ENCODE results near the gene LGI2.
"Not testable (repeated sequence)": the region's sequence is repeated elsewhere in the genome, so short reads cannot be mapped to it uniquely, and the experiment has no call there.

LGI2 gene, protein sequence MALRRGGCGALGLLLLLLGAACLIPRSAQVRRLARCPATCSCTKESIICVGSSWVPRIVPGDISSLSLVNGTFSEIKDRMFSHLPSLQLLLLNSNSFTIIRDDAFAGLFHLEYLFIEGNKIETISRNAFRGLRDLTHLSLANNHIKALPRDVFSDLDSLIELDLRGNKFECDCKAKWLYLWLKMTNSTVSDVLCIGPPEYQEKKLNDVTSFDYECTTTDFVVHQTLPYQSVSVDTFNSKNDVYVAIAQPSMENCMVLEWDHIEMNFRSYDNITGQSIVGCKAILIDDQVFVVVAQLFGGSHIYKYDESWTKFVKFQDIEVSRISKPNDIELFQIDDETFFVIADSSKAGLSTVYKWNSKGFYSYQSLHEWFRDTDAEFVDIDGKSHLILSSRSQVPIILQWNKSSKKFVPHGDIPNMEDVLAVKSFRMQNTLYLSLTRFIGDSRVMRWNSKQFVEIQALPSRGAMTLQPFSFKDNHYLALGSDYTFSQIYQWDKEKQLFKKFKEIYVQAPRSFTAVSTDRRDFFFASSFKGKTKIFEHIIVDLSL

GRCh38 chr4:25030277-25031076 is at the start of gene LGI2:
TSS of gene LGI2 (minus strand) at chr4:25030946. CDS start at chr4:25030693, 253 bp downstream.
- in situ Hi-C loops (cut with MboI; ENCODE audit: low sequenced_read_pairs), result no loop called here

DNA sequence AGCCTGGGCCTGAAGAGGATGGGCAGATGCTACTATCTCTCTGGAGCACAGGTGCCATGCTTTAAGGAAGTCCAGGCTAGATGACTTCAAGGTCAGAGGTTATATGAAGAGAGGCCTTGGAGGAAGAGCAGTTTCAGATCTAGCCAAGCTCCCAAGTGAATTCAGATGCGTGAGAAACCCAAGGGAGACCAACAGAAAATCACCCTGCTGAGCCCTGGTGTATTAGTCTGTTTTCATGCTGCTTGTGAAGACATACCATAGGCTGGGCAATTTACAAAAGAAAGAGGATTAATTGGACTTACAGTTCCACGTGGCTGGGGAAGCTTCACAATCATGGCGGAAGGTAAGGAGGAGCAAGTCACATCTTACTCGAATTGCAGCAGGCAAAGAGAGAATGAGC is 47.8 kb upstream of the LGI2 start:
- in situ Hi-C loops (cut with MboI; ENCODE audit: low sequenced_read_pairs), result no loop called here

GRCh38 chr4:25076625-25077398 is 46.1 kb upstream of the LGI2 start:
- in situ Hi-C loops (cut with MboI; ENCODE audit: low sequenced_read_pairs), result no loop called here

GRCh38 chr4:25075851-25076250 is 45.1 kb upstream of the LGI2 start:
- in situ Hi-C loops (cut with MboI; ENCODE audit: low sequenced_read_pairs), result no loop called here

DNA sequence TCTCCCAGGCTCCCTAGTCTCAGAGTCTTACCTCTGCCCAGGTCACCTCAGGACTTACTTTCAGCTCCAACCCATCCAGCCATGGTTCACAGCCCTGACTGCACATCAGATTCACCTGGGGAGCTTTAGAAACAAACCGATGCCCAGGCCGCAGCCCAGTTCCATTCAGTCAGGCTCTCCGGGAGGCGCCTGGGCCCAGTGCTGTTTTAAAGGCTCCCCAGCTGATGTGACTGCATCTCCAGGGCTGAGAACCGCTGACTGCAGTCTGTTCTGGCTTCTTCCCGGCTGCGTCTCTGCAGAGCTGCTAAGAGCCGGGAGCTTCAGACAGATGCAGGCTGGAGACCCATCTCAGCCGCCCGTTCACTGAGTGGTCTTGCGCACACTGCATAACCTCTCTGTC is 44.4 kb upstream of the LGI2 start:
- in situ Hi-C loops (cut with MboI; ENCODE audit: low sequenced_read_pairs), result no loop called here

GRCh38 chr4:25070545-25070944 is 39.8 kb upstream of the LGI2 start:
- in situ Hi-C loops (cut with MboI; ENCODE audit: low sequenced_read_pairs), result no loop called here

GRCh38 chr4:25069014-25069413 is 38.3 kb upstream of the LGI2 start:
- in situ Hi-C loops (cut with MboI; ENCODE audit: low sequenced_read_pairs), result no loop called here

- in situ Hi-C loops (cut with MboI; ENCODE audit: low sequenced_read_pairs), result no loop called here
Observed at GRCh38 chr4:25068386-25068785, 37.6 kb upstream of the LGI2 start.

DNA sequence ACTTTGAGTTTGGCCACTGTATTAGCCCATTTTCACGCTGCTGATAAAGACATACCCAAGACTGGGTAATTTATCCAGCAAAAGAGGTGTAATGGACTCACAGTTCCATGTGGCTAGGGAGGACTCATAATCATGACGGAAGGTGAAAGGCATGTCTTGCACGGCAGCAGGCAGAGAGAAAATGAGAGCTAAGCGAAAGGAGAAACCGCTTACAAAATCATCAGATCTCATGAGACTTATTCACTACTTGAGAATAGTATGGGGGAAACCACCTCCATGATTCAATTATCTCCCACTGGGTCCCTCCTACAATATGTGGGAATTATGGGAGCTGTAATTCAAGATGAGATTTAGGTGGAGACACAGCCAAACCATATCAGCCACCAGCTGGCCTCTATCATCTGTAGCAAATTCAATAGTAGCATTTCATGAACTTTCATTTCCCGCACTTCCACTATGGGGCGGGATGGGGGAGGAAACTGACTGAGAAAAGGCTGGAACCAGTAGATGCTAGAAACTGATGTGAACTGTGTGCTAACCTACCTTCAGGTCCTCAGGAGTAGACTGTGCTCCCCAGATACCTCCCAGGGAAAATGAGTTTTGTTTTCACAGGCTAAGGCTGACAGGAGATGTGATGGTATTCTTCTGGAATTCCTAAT is 35.3 kb upstream of the LGI2 start:
- in situ Hi-C loops (cut with MboI; ENCODE audit: low sequenced_read_pairs), result no loop called here

DNA sequence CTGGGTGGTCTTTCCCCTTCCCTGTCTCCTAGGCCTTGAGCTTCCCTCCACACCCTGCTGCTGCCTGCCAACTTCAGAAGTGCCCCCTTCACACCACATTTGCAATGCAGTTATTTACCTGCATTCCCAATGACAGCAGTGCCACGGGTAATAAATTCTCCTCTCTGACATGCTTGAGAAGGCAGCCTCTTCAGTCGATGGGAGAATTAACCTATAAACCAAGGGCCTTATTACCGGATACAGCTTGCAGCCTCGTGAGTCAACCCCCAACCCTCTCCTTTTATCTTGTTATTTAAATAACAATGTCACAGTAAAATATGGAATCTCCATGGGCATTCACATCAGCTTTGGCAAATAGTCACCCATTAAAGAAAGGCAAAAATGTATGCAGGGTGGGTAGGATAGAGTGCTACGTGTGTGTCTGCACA is 34.7 kb upstream of the LGI2 start:
- in situ Hi-C loops (cut with MboI; ENCODE audit: low sequenced_read_pairs), result no loop called here

DNA sequence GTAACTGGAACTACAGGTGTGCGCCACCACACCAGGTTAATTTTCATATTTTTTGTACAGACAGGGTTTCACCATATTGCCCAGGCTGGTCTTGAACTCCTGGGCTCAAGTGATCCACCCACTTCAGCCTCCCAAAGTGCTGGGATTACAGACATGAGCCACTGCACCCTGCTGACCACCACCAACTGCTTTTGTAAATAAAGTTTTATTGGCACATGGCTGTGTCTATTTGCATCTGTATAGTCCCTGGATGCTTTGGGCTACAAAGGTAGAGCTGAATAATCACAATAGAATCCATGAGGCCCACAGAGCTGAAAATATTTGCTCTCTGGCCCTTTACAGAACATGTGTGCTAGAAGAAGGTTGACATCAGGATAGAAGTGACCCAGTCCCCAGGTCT is 33.7 kb upstream of the LGI2 start:
- in situ Hi-C loops (cut with MboI; ENCODE audit: low sequenced_read_pairs), result not testable (repeated sequence)

GRCh38 chr4:25063116-25063515 is 32.4 kb upstream of the LGI2 start:
- in situ Hi-C loops (cut with MboI; ENCODE audit: low sequenced_read_pairs), result no loop called here

DNA sequence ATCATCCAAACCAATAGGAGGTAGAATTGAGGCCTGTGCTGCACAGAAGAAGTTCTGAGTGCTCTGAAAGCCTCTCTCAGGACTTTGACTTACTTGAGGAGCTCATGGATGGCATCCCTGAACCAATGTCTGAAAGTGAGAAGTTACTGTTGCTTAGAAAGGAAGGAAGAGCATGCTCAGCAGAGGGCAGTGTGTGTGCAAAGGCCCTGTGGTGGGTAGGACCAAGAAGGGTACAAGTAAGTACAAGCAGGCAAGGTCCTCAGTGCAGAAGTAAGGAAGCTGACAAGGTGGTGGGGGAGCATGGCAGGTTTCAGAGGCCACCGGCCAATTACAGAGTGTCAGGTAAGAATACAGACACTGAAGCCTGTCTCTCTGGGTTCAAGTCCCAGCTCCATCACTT is 31.4 kb upstream of the LGI2 start:
- in situ Hi-C loops (cut with MboI; ENCODE audit: low sequenced_read_pairs), result no loop called here

DNA sequence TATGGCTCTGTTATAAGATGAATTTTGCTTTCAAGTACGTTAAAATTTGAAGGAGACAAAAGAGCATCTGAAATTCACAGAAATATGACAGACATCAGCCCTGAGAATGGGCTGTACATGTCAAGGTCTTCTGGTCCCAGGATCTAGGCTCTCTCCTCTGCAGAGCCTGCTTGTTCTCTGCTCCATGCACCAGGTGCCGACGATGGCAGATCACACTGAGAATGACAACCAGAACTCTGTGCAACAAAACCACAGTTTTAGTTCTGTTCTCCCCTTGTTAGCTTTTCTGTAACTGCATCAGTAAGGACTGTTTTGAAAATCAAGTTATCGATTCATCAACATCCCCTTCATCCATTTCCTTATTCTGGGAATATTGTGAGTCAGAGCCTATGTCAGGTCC is 30.9 kb upstream of the LGI2 start:
- in situ Hi-C loops (cut with MboI; ENCODE audit: low sequenced_read_pairs), result no loop called here

GRCh38 chr4:25060963-25061340 is 30.2 kb upstream of the LGI2 start:
- in situ Hi-C loops (cut with MboI; ENCODE audit: low sequenced_read_pairs), result no loop called here

DNA sequence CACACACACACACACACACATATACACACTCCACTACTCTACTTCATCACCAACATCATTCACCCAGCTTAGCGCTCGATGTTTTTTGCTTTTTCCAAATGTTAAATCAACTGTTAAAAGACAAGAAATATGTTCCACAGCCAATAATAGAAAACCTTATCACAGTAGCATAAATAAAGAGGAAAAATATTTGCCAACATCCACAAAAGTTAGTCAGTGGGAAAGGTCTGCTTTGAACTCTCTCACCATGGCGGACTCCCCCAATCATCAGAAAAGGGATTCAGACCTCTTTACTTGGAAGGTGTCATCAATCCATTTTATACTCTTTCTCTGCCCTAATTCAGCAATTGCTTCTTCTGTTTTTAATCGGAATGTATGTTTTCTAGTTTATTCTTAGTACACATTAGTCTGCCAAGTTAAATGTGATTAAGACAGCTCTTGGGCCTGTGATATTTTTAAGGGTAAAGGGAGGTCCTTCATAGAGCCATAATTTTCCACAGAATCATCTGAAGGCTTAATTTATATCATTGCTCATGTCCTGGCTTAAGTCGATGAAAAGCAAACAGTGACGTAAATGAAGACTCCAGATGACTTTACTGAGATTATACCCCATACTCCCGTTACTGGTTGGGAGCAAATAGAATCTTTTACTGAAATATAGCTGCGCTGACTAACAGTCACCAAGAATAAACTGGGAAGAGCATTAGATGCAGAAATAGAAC is 29.7 kb upstream of the LGI2 start:
- in situ Hi-C loops (cut with MboI; ENCODE audit: low sequenced_read_pairs), result no loop called here

- in situ Hi-C loops (cut with MboI; ENCODE audit: low sequenced_read_pairs), result no loop called here
Observed at GRCh38 chr4:25059791-25060190, 29.0 kb upstream of the LGI2 start.

DNA sequence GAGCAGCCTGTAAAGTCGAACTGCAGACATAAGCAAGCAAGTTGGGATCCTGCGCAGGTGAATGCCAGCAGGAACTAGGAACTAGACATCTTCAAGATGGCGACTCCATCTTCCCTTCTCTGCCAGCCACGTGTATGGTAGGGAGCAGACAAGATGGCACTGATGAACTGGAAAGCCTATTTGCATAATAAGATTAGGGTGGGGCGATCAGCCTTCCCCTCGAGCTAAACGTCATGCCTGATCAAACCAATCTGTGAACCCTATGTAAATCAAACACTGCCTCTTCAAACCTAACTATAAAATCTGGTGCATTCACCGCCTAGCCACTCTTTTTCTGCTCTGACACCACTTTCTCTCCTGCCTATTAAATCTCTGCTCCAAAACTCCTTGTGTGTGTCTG is 28.1 kb upstream of the LGI2 start:
- in situ Hi-C loops (cut with MboI; ENCODE audit: low sequenced_read_pairs), result no loop called here

DNA sequence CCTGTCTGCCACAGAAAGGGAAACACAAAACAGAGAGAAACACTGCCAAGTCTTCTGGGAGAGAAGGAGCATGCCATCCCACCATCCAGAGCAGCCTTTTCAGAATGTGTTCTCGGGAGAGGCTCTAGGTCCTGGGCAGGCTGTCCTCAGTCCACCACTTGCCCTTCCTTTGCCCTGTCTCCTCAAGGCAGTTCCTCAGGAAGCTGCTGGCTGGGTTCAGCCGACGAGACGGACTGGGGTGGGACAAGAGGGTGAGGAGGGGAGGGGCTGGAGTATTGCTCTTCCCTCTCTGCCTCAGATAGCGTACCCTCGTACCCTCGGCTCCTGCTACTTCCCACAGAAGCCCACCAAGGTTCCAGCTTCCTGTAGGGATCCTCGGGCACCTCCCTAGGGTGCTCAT is 26.6 kb upstream of the LGI2 start:
- in situ Hi-C loops (cut with MboI; ENCODE audit: low sequenced_read_pairs), result no loop called here

- in situ Hi-C loops (cut with MboI; ENCODE audit: low sequenced_read_pairs), result not testable (repeated sequence)
Observed at GRCh38 chr4:25052037-25052436, 21.3 kb upstream of the LGI2 start.
